A549 (cell line): ENCODE data around the gene SH3PXD2A. TPM values are rescaled to one million over a fixed set of nuclear protein-coding genes. Genes with fewer than 3 reads are reported as not detected.

Experiments
- ATAC-seq, 2 experiments: fragments of 200-7000 bp in 1 of 2; fragments of >200 bp in 1 of 2; cut with Nextera tagmentation in 1 of 2; cut with Tn5 transposase in 1 of 2; 3 replicates each; pipeline versions ENCODE4 v1.8.0 to v1.9.1; 2018 to 2020; ENCODE audit warnings: mild to moderate bottlenecking in 1 of 2, moderate library complexity in 1 of 2
- CTCF ChIA-PET: fragments of 300-600 bp; sonication (Branson Sonifier 250); formaldehyde crosslinking; extraction: SDS; loops from one replicate; lab custom pipeline; 2021; ENCODE audit warnings: antibody characterized with exemption, inconsistent platforms; lab: Yijun Ruan, JAX
- POLR2A ChIA-PET: fragments of 350-600 bp; formaldehyde crosslinking; extraction: SDS; loops from one replicate; lab custom pipeline; 2021; ENCODE audit warnings: antibody characterized with exemption, inconsistent platforms; lab: Yijun Ruan, JAX
- DNase-seq, 2 experiments: peaks; one replicate each; pipeline versions ENCODE4 v3.0.0 to v3.0.0-alpha.2; 2011 to 2016; ENCODE audit warnings: low read depth in 1 of 2, low spot score in 1 of 2
- FAIRE-seq: peaks from 2 replicates; lab custom pipeline; 2011; peaks lifted over from hg19 to GRCh38; lab: Jason Lieb, UNC
- H3K27ac ChIP-seq, 2 experiments: fragments of >200 bp; sonication (Bioruptor Twin); formaldehyde crosslinking; 3 replicates each; pipeline ENCODE4 v1.5.1; 2016 to 2017
- H3K4me1 ChIP-seq: fragments of >200 bp; sonication (Bioruptor Twin); formaldehyde crosslinking; 3 replicates; pipeline ENCODE4 v1.6.1; 2016
- H3K4me2 ChIP-seq: fragments of >200 bp; sonication (Bioruptor Twin); formaldehyde crosslinking; 3 replicates; pipeline ENCODE4 v1.6.1; 2016
- H3K4me3 ChIP-seq: fragments of >200 bp; sonication (Bioruptor Twin); formaldehyde crosslinking; 3 replicates; pipeline ENCODE4 v1.5.1; 2016
- H3K9me3 ChIP-seq: fragments of >200 bp; sonication (Bioruptor Twin); formaldehyde crosslinking; 3 replicates; pipeline ENCODE4 v1.6.1; 2016
- BHLHE40 ChIP-seq: IDR thresholded peaks from 2 replicates; pipeline ENCODE4 v1.6.1; 2012; ENCODE audit warnings: low read depth, low read length, inconsistent platforms
- CEBPB ChIP-seq, 2 experiments: fragments of >200 bp in 1 of 2; sonication (Bioruptor Twin) in 1 of 2; formaldehyde crosslinking in 1 of 2; IDR thresholded peaks; 2 replicates each; pipeline ENCODE4 v1.6.1; 2012 to 2016
- E2F6 ChIP-seq: IDR thresholded peaks from 2 replicates; pipeline ENCODE4 v1.6.1; 2012; ENCODE audit warnings: low read depth, borderline replicate concordance
- EHMT2 ChIP-seq: fragments of 200-600 bp; sonication (generic); IDR thresholded peaks from 2 replicates; pipeline ENCODE4 v1.6.1; 2016; ENCODE audit warnings: antibody characterized with exemption, low read depth, mild to moderate bottlenecking, moderate library complexity
- EP300 ChIP-seq, 2 experiments: fragments of >200 bp; sonication (Bioruptor Twin); formaldehyde crosslinking; IDR thresholded peaks; 2 replicates in 1 of 2; 3 replicates in 1 of 2; pipeline ENCODE4 v1.6.1; 2016 to 2017
- FOSL2 ChIP-seq, 2 experiments: fragments of 450-650 bp in 1 of 2; fragments of >200 bp in 1 of 2; sonication (Bioruptor Twin) in 1 of 2; formaldehyde crosslinking; IDR thresholded peaks; 2 replicates each; pipeline versions ENCODE4 v1.5.0 to v1.6.1; 2016 to 2020; ENCODE audit warnings: mild to moderate bottlenecking in 1 of 2, moderate library complexity in 1 of 2
- HMGXB4 ChIP-seq: fragments of 250-450 bp; sonication (Bioruptor Pico); IDR thresholded peaks from 2 replicates; pipeline ENCODE4 v1.5.0; 2021; ENCODE audit warnings: mild to moderate bottlenecking, moderate library complexity, borderline replicate concordance
- JUNB ChIP-seq: fragments of >200 bp; sonication (Bioruptor Twin); formaldehyde crosslinking; IDR thresholded peaks from 2 replicates; pipeline ENCODE4 v1.6.1; 2016
- MAFK ChIP-seq: fragments of 450-650 bp; IDR thresholded peaks from 2 replicates; pipeline ENCODE4 v1.6.1; 2014; ENCODE audit not compliant: partially characterized antibody
- MAX ChIP-seq: IDR thresholded peaks from 2 replicates; pipeline ENCODE4 v1.6.1; 2012
- PBX3 ChIP-seq: IDR thresholded peaks from 2 replicates; pipeline ENCODE4 v1.6.1; 2012
- RAD21 ChIP-seq, 2 experiments: fragments of >200 bp in 1 of 2; sonication (Bioruptor Twin) in 1 of 2; formaldehyde crosslinking in 1 of 2; IDR thresholded peaks in 1 of 2; conservative IDR thresholded peaks in 1 of 2; 2 replicates in 1 of 2; 3 replicates in 1 of 2; pipeline ENCODE4 v1.6.1; 2012 to 2018; ENCODE audit warnings: inconsistent platforms in 1 of 2
- REST ChIP-seq: fragments of 200-600 bp; sonication (generic); IDR thresholded peaks from 2 replicates; pipeline ENCODE4 v1.6.1; 2016; ENCODE audit warnings: antibody characterized with exemption, mild to moderate bottlenecking, moderate library complexity
- TFCP2L1 ChIP-seq: fragments of 250-450 bp; sonication (Bioruptor Pico); IDR thresholded peaks from 2 replicates; pipeline ENCODE4 v1.5.0; 2021; ENCODE audit warnings: mild to moderate bottlenecking
- USF2 ChIP-seq: fragments of 450-650 bp; IDR thresholded peaks from 2 replicates; pipeline ENCODE4 v1.6.1; 2014; ENCODE audit warnings: antibody characterized with exemption
- WGBS: methylation state at CpG from one replicate; pipeline ENCODE4 v1.1.6; 2017; ENCODE audit errors: missing lambda C conversion rate; 5-methylcytosine and 5-hydroxymethylcytosine counted together
- polyA plus RNA-seq, 4 experiments: library from polyadenylated mRNA; depleted of rRNA in 3 of 4; stranded (reverse); fragments of >200 nt; fragmentation: RNase III in 1 of 4; extraction: RNeasy Plus Mini Kit Qiagen cat#74134 plus additional on column Dnase treatment in 1 of 4; gene quantifications; 2 replicates in 3 of 4; 3 replicates in 1 of 4; pipeline ENCODE4 v1.2.3, GENCODE V29; 2011 to 2017

Gene SH3PXD2A
- polyA plus RNA-seq, 2 of the 4 experiments (the other 2 are of a cell fraction): 2.4 to 3.9 TPM

GRCh38 chr10:103640436-103641181 lies 214.8 kb downstream of the SH3PXD2A start:
- H3K9me3 ChIP-seq: no peaks in the 10 kb centered on the region
- ChIA-PET POLR2A (no interaction called here), CTCF (interaction anchor here (0.6 to 1.2 kb wide), 2 partner anchors 35 to 1169 kb away, joined by 3 read pairs; no protein-coding TSS in a partner anchor)
- 71% methylated on average over 11 of the region's 11 CpGs for WGBS
- H3K27ac ChIP-seq: no peak overlapping the region
- H3K4me2 ChIP-seq: no peak overlapping the region
- ATAC-seq (no peak), FAIRE-seq (no peak), DNase-seq (no peak)
- no peak overlapping the region for H3K4me3 ChIP-seq
- no peaks in the 10 kb centered on the region; the same call in 2 of the 3 replicates for H3K4me1 ChIP-seq
- no peak for TF ChIP-seq TFCP2L1 (CRISPR knock-in tag)

GRCh38 chr10:103638948-103639347 lies 216.4 kb downstream of the SH3PXD2A start:
- Histone ChIP-seq H3K9me3 (no peaks in the 10 kb centered on the region), H3K4me1 (no peaks in the 10 kb centered on the region; the same call in 2 of the 3 replicates), H3K27ac (0 out of 6 replicates have a peak overlapping the region, but pooled peaks of 1 of the 2 experiments have one; percentile 32), H3K4me3 (no peak overlapping the region), H3K4me2 (no peak overlapping the region)
- POLR2A ChIA-PET: no interaction called here
- 85% methylated on average over 8 of the region's 8 CpGs for WGBS
- DNase-seq (no peak), FAIRE-seq (no peak), ATAC-seq (no peak)
- CTCF ChIA-PET: interaction anchor here (0.9 kb wide), 1 partner anchor 13 kb away, joined by 5 read pairs; no protein-coding TSS in a partner anchor
- no peak for TF ChIP-seq MAFK
- no peak for TF ChIP-seq FOSL2 (IDR thresholded peaks at IDR 0.05)
- TF ChIP-seq FOSL2 (CRISPR knock-in tag; IDR thresholded peaks at IDR 0.05): no peak
- TF ChIP-seq RAD21 (conservative IDR thresholded peaks at IDR 0.05 in 1 of 2, IDR thresholded peaks at IDR 0.05 in 1 of 2): no peak
- no peak for TF ChIP-seq EP300 (IDR thresholded peaks at IDR 0.05)
- TF ChIP-seq E2F6: no peak
- TF ChIP-seq REST: no peak
- TF ChIP-seq TFCP2L1 (CRISPR knock-in tag): no peak
- no peak for TF ChIP-seq USF2
- TF ChIP-seq BHLHE40: no peak
- TF ChIP-seq PBX3: no peak
- TF ChIP-seq JUNB: no peak
- no peak for TF ChIP-seq CEBPB (IDR thresholded peaks at IDR 0.05)
- no peak for TF ChIP-seq MAX
- no peak for TF ChIP-seq HMGXB4 (CRISPR knock-in tag)
- no peak for TF ChIP-seq EHMT2
